Neural progenitor cell (in vitro differentiated cells): Measurements from ENCODE around the gene ZIK1.

Source experiments
- EZH2 ChIP-seq: fragments of 200-600 bp; sonication (generic); IDR thresholded peaks from 2 replicates; pipeline ENCODE4 v1.6.1; 2017; ENCODE audit warnings: antibody characterized with exemption, mild to moderate bottlenecking, moderate library complexity
- TF ChIP-seq, protein P1 (sequence below): fragments of 200-600 bp; sonication (generic); IDR thresholded peaks from 2 replicates; pipeline ENCODE4 v1.5.1; 2017; ENCODE audit warnings: antibody characterized with exemption, mild to moderate bottlenecking

DNA sequence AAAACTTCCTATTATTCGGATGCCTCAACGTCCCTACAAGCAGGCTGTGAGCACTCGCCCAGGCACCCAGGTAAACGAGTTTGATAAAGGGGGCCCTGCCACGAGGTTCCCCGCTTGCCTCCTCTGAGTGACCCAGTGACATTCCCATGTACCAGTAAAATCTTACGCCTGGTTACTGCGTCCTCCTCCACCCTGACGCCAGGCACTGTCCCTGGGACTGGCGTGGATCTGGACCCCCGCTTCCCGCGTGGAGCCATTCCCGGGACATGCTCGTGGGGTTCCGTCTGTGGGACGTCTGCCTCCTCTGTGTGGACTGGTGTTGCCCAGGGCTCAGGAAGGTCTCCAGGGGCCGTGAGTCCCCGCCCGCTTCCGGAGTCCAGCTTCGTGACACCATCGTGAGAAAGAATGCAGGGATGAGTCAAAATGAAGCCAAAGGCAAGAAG is 23.9 kb upstream of the ZIK1 start:
- TF ChIP-seq, protein P1, sequence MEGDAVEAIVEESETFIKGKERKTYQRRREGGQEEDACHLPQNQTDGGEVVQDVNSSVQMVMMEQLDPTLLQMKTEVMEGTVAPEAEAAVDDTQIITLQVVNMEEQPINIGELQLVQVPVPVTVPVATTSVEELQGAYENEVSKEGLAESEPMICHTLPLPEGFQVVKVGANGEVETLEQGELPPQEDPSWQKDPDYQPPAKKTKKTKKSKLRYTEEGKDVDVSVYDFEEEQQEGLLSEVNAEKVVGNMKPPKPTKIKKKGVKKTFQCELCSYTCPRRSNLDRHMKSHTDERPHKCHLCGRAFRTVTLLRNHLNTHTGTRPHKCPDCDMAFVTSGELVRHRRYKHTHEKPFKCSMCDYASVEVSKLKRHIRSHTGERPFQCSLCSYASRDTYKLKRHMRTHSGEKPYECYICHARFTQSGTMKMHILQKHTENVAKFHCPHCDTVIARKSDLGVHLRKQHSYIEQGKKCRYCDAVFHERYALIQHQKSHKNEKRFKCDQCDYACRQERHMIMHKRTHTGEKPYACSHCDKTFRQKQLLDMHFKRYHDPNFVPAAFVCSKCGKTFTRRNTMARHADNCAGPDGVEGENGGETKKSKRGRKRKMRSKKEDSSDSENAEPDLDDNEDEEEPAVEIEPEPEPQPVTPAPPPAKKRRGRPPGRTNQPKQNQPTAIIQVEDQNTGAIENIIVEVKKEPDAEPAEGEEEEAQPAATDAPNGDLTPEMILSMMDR = no peak
- TF ChIP-seq EZH2 = no peak
